NT2/D1 (cell line): ENCODE measurements around the gene FAM53A.

Experiments
- YY1 ChIP-seq: IDR thresholded peaks from 2 replicates; pipeline ENCODE4 v1.6.1; 2011; ENCODE audit not compliant: insufficient read length, insufficient read depth
- ZNF274 ChIP-seq: IDR thresholded peaks from 2 replicates; pipeline ENCODE4 v1.6.1; 2011; ENCODE audit warnings: mild to moderate bottlenecking, low read depth, low read length

DNA sequence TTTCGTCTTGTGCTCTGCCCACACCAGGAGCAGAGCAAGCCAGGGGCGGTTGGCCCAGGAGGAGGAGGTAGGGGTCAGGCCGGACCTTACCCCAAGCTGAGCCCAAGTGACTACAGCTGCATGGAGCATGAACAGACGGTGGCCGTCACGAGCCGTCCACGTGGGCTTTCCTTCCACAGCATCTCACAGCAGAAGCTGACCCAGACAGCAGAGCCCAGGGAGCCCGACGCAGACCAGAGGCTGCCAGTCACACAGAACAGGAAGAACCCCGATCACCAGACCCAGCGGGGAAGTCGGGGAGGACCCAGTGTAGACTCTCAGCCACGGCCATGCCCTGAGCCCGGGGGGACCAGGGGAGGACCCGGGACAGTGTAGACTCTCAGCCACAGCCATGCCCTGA is 58.0 kb downstream of the FAM53A start:
- TF ChIP-seq ZNF274 (no peak), YY1 (no peak)
